GM18951 (cell line): ENCODE measurements around the gene TLCD4.
"Not testable (repeated sequence)": the region's sequence is repeated elsewhere in the genome, so short reads cannot be mapped to it uniquely, and the experiment has no call there.

ENCODE experiments used
- POLR2A ChIP-seq: IDR thresholded peaks from 4 replicates; pipeline ENCODE4 v1.6.1; 2011; ENCODE audit warnings: mild to moderate bottlenecking; ENCODE audit not compliant: insufficient read length, insufficient read depth; ENCODE audit errors: extremely low read depth
- in situ Hi-C: fragments of 300-500 bp; cut with MboI; formaldehyde crosslinking; loops from one replicate; pipeline ENCODE4 v1.12.0; 2022; ENCODE audit warnings: low sequenced_read_pairs, mixed read lengths, inconsistent platforms; ENCODE audit not compliant: unreplicated experiment

TLCD4 gene

GRCh38 chr1:95086949-95087533 lies 30.1 kb upstream of the TLCD4 start:
- in situ Hi-C loops, result no loop called here
- TF ChIP-seq POLR2A, result no peak

GRCh38 chr1:95088303-95088702 lies 28.9 kb upstream of the TLCD4 start:
- TF ChIP-seq POLR2A, result no peak
- in situ Hi-C loops, result no loop called here

- TF ChIP-seq POLR2A, result no peak
- in situ Hi-C loops, result no loop called here
Measured at GRCh38 chr1:95089650-95090287, 27.4 kb upstream of the TLCD4 start.

GRCh38 chr1:95091290-95091689 lies 25.9 kb upstream of the TLCD4 start:
- in situ Hi-C loops, result not testable (repeated sequence)

- in situ Hi-C loops, result not testable (repeated sequence)
Measured at GRCh38 chr1:95092891-95093290, 24.3 kb upstream of the TLCD4 start.

GRCh38 chr1:95093296-95093695 lies 23.9 kb upstream of the TLCD4 start:
- no peak for TF ChIP-seq POLR2A
- in situ Hi-C loops, result no loop called here

- TF ChIP-seq POLR2A, result no peak
- in situ Hi-C loops, result no loop called here
Measured at GRCh38 chr1:95094923-95095322, 22.2 kb upstream of the TLCD4 start.

GRCh38 chr1:95095833-95096217 lies 21.3 kb upstream of the TLCD4 start:
- no peak for TF ChIP-seq POLR2A

GRCh38 chr1:95096218-95096841 lies 20.8 kb upstream of the TLCD4 start:
- in situ Hi-C loops, result no loop called here
- TF ChIP-seq POLR2A, result no peak

More at GRCh38 chr1:95095833-95096217, 21.3 kb upstream of the TLCD4 start:
- in situ Hi-C loops, result no loop called here

- in situ Hi-C loops, result no loop called here
- TF ChIP-seq POLR2A, result no peak
Measured at GRCh38 chr1:95097426-95097825, 19.7 kb upstream of the TLCD4 start.

GRCh38 chr1:95098196-95098595 lies 19.0 kb upstream of the TLCD4 start:
- no peak for TF ChIP-seq POLR2A
- in situ Hi-C loops, result no loop called here

- in situ Hi-C loops, result no loop called here
Measured at GRCh38 chr1:95108792-95109191, 8.4 kb upstream of the TLCD4 start.

GRCh38 chr1:95111014-95111413 lies 6.1 kb upstream of the TLCD4 start:
- in situ Hi-C loops, result no loop called here
- no peak for TF ChIP-seq POLR2A

More at GRCh38 chr1:95108792-95109191, 8.4 kb upstream of the TLCD4 start:
- no peak for TF ChIP-seq POLR2A

GRCh38 chr1:95113684-95114083 lies 3.5 kb upstream of the TLCD4 start:
- in situ Hi-C loops, result no loop called here
- no peak for TF ChIP-seq POLR2A
